GM21528 (cell line): ENCODE measurements around the gene BRIP1.
"Not testable (repeated sequence)": the region's sequence is repeated elsewhere in the genome, so short reads cannot be mapped to it uniquely, and the experiment has no call there.

Experiments used
- ATAC-seq: cut with Tn5 transposase; IDR thresholded peaks from one replicate; pipeline ENCODE4 v1.9.1; 2021; ENCODE audit warnings: mild to moderate bottlenecking, moderate library complexity; ENCODE audit not compliant: unreplicated experiment, low FRiP score

Gene BRIP1

GRCh38 chr17:61736438-61736837 is 126.9 kb downstream of the BRIP1 start:
- ATAC-seq: no peak

- no peak for ATAC-seq
Measured at GRCh38 chr17:61735807-61736206, 127.5 kb downstream of the BRIP1 start.

- ATAC-seq: no peak
Measured at GRCh38 chr17:61734466-61734865, 128.9 kb downstream of the BRIP1 start.

- ATAC-seq: no peak
Measured at GRCh38 chr17:61734012-61734411, 129.3 kb downstream of the BRIP1 start.

GRCh38 chr17:61733021-61733420 is 130.3 kb downstream of the BRIP1 start:
- ATAC-seq: no peak

GRCh38 chr17:61732169-61732568 is 131.2 kb downstream of the BRIP1 start:
- no peak for ATAC-seq

- no peak for ATAC-seq
Measured at GRCh38 chr17:61731330-61731729, 132.0 kb downstream of the BRIP1 start.

- ATAC-seq: no peak
Measured at GRCh38 chr17:61729690-61730268, 133.5 kb downstream of the BRIP1 start.

GRCh38 chr17:61728297-61728836 is 135.0 kb downstream of the BRIP1 start:
- no peak for ATAC-seq

GRCh38 chr17:61727798-61728197 is 135.5 kb downstream of the BRIP1 start:
- ATAC-seq: not testable (repeated sequence)

GRCh38 chr17:61726977-61727376 is 136.4 kb downstream of the BRIP1 start:
- ATAC-seq: no peak

GRCh38 chr17:61724777-61725176 is 138.6 kb downstream of the BRIP1 start:
- ATAC-seq: no peak

GRCh38 chr17:61723914-61724313 is 139.4 kb downstream of the BRIP1 start:
- ATAC-seq: no peak

GRCh38 chr17:61723183-61723582 is 140.1 kb downstream of the BRIP1 start:
- ATAC-seq: no peak

- no peak for ATAC-seq
Measured at GRCh38 chr17:61722398-61722797, 140.9 kb downstream of the BRIP1 start.

GRCh38 chr17:61720016-61720795 is 143.1 kb downstream of the BRIP1 start:
- ATAC-seq: no peak

- ATAC-seq: not testable (repeated sequence)
Measured at GRCh38 chr17:61719220-61719619, 144.1 kb downstream of the BRIP1 start.

- no peak for ATAC-seq
Measured at GRCh38 chr17:61718022-61718421, 145.3 kb downstream of the BRIP1 start.

- no peak for ATAC-seq
Measured at GRCh38 chr17:61717352-61717751, 146.0 kb downstream of the BRIP1 start.

GRCh38 chr17:61716225-61716829 is 147.0 kb downstream of the BRIP1 start:
- no peak for ATAC-seq

GRCh38 chr17:61715348-61715747 is 148.0 kb downstream of the BRIP1 start:
- ATAC-seq: no peak
